GM13977 (cell line): ENCODE data around the gene NAA15.
A peak's percentile ranks its signal among the peaks of the same experiment; 100 is the strongest.
"Not testable (repeated sequence)": the region's sequence is repeated elsewhere in the genome, so short reads cannot be mapped to it uniquely, and the experiment has no call there.

Source experiments
- DNase-seq: peaks from one replicate; pipeline ENCODE4 v3.0.0; 2012; ENCODE audit warnings: low spot score
- CTCF ChIP-seq: IDR thresholded peaks from 2 replicates; pipeline ENCODE4 v1.5.1; 2012; ENCODE audit warnings: mild to moderate bottlenecking, control low read depth; ENCODE audit not compliant: insufficient read depth; ENCODE audit errors: extremely low read depth, missing control alignments
- in situ Hi-C: fragments of 300-500 bp; cut with MboI; formaldehyde crosslinking; loops from one replicate; pipeline ENCODE4 v1.12.0; 2022; ENCODE audit warnings: low sequenced_read_pairs, low pct_unique_long_range_greater_than_20kb, mixed read lengths, inconsistent platforms; ENCODE audit not compliant: unreplicated experiment

NAA15 gene

DNA sequence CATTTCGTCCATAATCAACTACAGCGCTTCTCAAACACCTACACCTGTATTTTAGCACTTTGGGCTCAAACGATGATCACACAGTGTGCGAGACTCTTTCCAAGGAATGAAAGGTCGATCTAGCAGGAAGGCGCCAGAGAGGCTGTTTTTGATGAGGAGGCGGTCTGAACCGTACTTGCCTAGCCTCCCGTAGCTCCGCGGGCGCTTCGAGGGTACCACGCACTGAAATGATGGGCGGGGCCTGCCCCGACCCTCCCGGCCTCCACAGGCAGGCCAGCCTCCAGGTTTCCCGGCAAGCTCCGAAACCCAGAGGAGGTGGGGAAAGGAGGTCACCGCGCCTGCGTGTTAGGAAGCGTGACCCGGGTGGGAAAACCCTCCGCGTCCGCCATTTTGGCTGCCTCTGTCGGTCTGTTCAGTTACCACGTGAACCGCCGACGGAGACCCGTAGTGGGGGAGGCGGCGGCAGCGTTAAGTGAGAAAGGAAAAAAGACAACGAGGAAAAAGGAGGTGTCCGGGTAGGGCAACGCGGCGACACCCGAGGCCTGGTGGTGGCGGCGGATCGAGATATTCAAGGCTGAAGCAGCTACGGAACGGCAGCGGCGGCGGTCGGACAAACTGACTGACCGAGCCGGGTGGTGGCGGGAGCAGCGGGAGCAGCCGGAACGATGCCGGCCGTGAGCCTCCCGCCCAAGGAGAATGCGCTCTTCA lies at the start of gene NAA15:
Gene NAA15 (plus strand): TSS at position 393 of the 708 bp plus-strand sequence. CDS start 273 bp downstream, at position 666.
- DNase-seq = peak; percentile 91
- TF ChIP-seq CTCF = no peak
- in situ Hi-C loops = no loop called here

GRCh38 chr4:139253046-139253445 lies 48.3 kb upstream of the NAA15 start:
- no peak for TF ChIP-seq CTCF
- in situ Hi-C loops = no loop called here
- DNase-seq = no peak

DNA sequence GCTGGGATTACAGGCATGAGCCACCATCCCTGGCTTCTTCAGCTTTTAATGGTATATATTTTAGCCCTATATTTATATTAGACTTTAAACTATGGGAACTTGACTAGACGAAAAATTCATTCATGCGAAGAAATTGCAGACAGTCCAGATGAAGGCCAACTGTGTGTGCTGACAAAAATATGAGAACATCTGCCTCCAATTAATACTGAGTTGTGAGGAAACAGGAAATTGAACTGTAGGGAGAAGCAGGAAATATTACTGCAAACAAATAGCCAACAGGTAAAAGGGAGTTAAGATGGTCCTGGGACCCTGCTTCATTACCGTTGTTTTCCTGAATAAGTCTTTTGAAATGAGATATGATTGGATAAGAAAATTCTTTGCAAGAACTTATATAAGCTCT lies 47.6 kb upstream of the NAA15 start:
- TF ChIP-seq CTCF = no peak
- in situ Hi-C loops = no loop called here
- DNase-seq = no peak

DNA sequence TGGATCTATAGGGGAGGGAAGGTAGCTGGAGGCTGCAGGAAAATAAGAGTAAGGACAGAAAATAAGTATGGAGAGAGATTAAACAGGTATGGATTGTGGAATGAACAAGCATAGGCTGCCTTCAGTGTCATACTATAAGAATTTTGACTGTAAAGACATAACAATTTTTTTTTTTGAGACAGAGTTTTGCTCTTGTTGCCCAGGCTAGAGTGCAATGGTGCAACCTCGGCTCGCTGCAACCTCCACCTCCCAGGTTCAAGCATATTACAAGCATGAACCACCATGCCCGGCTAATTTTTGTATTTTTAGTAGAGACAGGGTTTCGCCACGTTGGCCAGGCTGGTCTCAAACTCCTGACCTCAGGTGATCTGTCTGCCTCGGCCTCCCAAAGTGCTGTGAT lies 45.7 kb upstream of the NAA15 start:
- DNase-seq, in situ Hi-C loops: not testable (repeated sequence)

DNA sequence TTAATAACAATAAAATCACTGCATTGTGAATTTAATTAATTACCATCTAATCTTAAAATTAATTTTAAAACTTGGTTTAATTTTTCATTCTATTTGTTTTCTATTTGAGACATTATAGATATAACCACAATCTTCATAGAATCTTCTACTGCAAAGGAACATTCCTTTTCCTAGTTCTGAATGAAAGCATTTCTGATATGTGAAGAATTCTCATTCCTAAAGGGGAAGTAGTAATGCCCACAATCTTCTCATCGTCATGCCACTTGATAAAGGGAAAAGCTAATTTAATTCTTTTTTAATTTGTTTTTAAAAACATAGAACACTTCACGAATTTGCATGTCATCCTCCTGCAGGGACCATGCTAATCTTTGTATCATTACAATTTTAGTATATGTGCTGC lies 45.0 kb upstream of the NAA15 start:
- DNase-seq = no peak
- TF ChIP-seq CTCF = no peak
- in situ Hi-C loops = no loop called here

GRCh38 chr4:139265654-139266053 lies 35.7 kb upstream of the NAA15 start:
- in situ Hi-C loops = no loop called here
- no peak for TF ChIP-seq CTCF
- DNase-seq = no peak

GRCh38 chr4:139266208-139266582 lies 35.1 kb upstream of the NAA15 start:
- TF ChIP-seq CTCF = no peak
- in situ Hi-C loops = no loop called here
- DNase-seq = no peak
